ENCODE measurements around the gene PDE6A.

GRCh38 chr5:149820536-149821510 lies 123.8 kb downstream of the PDE6A start:
- TF ChIP-seq CTCF (conservative IDR thresholded peaks at IDR 0.05; ENCODE audit: low read length) (no peak), EZH2phosphoT487 (IDR thresholded peaks at IDR 0.05; ENCODE audit: borderline replicate concordance) (no peak)

All from Loucy (cell line).